ENCODE measurements around the gene BAHD1.

BAHD1 gene

DNA sequence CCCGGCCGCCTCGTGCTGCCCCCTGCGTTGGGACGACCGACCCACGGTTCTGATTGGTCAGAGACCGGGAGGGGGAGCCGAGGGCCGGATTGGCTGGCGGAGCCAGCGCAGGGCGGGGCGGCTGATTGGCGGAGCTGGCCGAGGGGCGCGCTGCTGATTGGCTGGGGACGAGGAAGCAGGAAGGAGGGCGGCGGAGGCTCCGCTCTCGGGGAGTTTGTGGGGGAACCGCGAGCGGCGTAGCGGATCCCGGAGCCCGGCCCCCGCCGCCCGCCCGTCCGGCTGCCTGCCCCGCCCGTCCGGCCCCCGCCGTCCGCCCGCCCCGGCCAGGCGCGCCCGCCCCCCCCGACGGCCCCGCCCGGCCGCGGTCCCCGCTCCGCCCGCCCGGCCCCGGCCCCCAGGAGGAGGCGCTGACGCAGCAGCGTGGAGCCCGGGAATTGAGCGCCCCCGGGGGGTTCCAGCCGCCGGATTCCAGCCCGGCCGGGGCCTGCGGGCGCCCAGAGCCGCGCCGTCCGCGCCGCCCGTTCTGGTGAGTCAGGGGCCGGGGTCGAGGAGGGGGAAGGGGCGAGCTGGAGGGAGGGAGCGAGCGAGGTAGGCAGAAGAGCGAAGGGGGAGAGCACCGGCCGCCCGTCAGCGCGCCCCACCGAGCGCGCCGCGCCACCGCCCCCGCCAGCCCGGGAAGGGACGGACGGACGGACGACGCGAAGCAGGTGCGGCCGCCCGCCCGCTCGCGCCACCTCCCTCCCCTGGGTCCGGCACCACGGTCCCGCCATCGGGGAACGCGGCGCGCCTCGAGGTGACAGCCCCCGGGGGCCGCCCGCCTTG, at the start of gene BAHD1:
BAHD1 (plus strand) TSS at position 211 of the 822 bp plus-strand sequence. CDS start 17,512 bp downstream, outside the sequence.
- DNase-seq (ENCODE audit: low read depth): peak; percentile 83
- peak within 1 kb of the TSS; percentile 66 for H3K4me3 ChIP-seq (ENCODE audit: low read depth, low read length)

DNA sequence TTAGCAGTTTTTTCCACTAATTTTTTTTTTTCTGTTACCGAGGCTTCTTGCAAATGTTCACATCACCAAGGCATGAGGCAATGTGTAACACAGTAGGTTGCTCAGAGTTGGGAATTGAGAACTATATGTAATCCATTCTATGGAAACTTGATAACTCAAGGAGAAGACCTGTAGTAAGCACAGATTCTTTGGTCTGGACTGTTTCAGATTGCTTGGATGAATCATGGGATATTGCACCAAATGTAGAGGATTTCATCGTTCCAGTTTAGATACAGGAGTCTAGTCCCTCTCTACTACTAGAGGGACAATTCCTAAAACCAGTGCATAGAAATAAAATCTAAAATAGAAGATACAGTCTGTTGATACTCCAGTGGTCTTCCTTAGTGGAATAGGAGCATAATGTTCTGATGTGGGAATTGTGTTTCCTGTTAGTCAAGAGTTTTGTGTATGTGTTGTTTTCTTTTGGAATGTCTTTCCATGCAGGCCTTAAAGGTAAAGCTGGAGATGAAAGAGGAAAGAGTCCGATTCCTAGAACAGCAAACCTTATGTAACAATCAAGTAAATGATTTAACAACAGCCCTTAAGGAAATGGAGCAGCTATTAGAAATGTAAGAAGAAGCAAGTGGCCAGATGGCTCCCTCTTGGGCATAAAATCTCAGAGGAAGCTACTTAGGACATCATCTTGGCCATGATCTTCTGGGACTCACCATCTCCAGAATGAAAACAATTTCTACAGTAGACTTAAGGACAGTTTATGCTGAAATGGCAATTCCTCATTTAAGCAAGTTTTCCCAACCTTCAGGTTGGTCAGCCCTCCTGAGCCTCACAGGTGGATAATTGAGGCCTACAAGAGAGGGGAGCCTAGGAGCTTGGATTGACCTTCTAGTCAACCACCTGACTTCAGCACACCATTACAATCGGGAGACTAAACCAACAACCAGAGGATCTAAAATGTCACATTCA, 47.5 kb upstream of the BAHD1 start:
- peak; percentile 22 for DNase-seq (ENCODE audit: low read depth)
- no peak overlapping the region for H3K4me3 ChIP-seq (ENCODE audit: low read depth, low read length)

DNA sequence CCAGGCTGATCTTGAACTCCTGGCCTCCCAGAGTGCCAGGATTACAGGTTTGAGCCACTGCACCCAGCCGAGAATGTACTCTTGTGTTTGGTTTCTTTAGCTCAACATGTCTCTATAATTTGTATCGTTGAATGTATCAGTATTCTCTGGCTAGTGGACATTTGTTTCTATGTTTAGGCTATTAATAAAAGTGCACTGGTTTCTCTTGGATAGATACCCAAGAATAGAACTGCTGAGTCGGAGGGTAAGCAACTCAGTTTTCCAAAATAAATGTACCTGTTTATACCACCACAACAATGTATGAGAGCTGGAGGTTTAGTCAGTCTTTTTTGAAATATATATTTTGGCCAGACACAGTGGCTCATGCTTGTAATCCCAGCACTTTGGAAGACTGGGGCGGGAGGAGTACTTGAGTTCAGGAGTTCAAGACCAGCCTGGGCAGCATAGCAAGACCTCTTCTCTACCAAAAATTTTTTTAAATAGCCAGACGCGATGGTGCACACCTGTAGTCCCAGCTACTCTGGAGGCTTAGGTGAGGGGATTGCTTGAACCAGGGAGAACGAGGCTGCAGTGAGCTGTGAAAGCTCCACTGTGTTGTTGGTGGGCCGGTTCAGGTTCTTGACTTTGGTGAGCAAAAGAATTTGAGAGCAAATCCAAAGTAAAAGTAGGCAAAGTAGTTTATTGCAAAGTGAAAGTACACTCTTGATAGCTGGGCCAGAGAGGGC, 42.9 kb upstream of the BAHD1 start:
- no peak overlapping the region for H3K4me3 ChIP-seq (ENCODE audit: low read depth, low read length)
- no peak for DNase-seq (ENCODE audit: low read depth)

DNA sequence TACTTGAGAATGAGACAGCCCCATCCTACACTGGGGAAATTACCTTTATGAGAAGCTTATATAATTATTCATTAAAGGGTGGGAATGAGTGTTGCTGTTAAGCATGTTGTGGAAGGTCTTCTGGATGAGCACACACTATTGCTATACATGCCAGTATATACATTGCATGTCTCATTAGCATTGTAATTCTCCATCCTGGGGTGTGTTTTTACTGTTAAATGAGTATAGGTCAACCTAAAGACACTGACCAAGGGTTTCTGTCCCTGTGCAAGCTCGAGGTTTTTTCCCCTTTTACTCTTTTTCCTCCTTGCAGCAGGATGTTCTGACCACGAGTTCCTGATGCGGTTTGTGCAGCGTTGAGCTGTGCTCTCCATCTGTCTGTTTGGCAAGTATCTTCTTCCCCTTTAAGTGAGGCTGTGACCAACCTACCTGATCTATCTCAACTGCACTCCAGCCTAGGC, 42.3 kb upstream of the BAHD1 start:
- DNase-seq (ENCODE audit: low read depth): no peak
- no peak overlapping the region for H3K4me3 ChIP-seq (ENCODE audit: low read depth, low read length)

DNA sequence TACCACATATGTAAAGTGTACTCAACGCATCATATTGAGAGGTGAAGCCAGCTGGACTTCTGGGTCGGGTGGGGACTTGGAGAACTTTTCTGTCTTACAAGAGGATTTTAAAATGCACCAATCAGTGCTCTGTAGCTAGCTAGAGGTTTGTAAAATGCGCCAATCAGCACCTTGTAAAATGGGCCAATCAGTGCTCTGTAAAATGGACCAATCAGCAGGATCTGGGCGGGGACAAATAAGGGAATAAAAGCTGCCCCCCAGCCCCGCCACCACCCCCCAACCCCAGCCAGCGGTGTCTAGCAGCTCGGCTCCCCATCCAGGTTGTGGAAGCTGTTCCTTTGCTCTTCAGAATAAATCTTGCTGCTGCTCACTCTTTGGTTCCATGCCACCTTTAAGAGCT, 41.4 kb upstream of the BAHD1 start:
- H3K4me3 ChIP-seq (ENCODE audit: low read depth, low read length): no peak overlapping the region
- no peak for DNase-seq (ENCODE audit: low read depth)

DNA sequence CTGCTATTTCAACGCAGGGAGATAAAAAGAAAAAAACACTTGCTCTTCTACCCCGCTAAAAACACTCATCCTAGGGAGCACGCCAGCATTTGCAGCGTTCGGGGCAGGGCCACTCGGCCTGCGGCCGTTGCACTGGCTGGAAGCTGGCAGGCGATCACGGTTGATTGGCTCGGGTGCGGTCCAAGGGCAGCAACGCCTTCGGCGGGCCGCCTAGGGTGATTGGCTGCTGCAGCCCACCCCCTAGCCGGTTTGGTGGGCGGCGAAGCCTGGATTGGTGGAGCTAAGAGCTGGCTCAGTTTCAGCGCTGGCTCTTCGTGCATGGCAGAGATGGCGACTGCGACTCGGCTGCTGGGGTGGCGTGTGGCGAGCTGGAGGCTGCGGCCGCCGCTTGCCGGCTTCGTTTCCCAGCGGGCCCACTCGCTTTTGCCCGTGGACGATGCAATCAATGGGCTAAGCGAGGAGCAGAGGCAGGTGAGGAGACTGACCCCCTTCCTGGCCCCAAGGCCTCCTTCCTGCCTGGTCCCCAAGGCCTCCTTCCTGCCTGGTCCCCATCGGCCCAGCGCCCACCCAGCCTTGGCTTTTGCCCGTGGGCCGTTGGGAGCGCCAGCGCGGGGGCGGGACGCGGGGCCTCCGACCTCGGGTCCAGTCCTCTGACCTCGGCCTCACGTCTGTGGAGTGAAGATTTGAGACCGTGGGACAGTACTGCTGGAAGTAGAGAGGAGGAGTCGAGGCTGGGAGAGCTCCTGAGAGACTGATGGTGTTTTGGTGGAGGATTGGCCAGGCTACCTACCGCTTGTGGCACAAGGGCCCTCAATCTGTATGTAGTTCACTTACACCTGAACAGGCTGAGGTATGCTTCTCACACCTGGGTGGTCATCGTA, 35.0 kb upstream of the BAHD1 start, which contains the start of gene IVD:
IVD (plus strand) TSS at position 295 of the 881 bp plus-strand sequence; CDS start at position 328, 33 bp downstream.
- peak within 1 kb of the TSS; percentile 95 for H3K4me3 ChIP-seq (ENCODE audit: low read depth, low read length)
- DNase-seq (ENCODE audit: low read depth): peak; percentile 90

DNA sequence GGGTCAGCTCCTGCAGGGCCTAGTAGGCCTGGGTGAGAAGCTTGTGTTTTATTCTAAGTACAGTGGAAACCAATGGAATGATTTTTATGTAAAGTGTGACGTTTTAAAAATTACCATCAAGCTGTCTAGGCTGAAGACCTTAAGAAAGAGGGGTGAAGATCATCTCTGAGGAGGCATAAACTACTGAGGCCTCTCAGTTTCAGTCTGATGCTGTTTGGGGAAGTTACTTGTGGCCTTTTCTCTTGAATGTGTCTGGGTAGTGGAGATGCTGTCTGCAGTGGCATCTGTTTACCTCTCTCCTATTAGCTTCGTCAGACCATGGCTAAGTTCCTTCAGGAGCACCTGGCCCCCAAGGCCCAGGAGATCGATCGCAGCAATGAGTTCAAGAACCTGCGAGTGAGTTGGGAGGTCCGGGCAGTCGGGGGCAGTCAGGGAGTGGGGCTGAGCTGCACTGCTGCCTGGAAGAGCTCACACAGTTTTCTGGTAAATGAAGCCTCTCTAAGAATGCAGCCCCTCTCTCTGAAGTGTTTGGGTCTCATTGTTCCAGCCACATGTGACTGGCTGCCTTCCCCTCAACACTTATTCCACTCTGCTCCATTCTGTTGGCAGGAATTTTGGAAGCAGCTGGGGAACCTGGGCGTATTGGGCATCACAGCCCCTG, 33.3 kb upstream of the BAHD1 start:
- no peak overlapping the region for H3K4me3 ChIP-seq (ENCODE audit: low read depth, low read length)
- no peak for DNase-seq (ENCODE audit: low read depth)

DNA sequence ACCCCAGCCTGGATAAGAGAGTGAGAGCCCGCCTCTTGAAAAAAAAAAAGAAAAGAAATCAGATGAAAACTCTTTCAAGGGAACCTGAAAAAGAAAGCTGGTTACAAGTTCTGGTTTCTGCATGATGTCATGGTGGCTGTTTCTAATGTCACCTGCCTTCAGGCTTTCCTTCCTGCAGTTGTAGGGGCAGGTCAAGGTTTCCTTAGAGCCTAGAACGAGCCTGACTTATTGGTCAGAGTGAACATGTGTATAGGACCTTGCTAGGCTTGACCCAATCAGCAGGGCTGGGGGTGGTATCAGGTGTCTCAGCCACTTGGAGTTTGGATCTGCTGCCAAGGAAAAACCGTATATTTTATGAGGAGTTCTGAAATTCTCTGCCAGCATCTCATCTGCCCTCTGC, 31.4 kb upstream of the BAHD1 start:
- no peak overlapping the region for H3K4me3 ChIP-seq (ENCODE audit: low read depth, low read length)
- DNase-seq (ENCODE audit: low read depth): no peak

DNA sequence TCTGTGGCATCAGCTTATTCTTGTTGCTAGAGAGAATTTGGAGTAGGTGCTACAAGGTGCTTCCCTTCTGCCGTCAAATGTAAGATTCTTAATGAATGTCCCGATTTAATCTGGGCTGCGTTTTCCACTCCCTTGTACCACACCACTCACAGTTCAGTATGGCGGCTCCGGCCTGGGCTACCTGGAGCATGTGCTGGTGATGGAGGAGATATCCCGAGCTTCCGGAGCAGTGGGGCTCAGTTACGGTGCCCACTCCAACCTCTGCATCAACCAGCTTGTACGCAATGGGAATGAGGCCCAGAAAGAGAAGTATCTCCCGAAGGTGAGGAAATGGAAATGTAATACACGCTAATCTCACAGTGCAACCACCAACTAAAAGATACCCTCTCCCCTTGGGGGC, 30.3 kb upstream of the BAHD1 start:
- DNase-seq (ENCODE audit: low read depth): no peak
- H3K4me3 ChIP-seq (ENCODE audit: low read depth, low read length): no peak overlapping the region

DNA sequence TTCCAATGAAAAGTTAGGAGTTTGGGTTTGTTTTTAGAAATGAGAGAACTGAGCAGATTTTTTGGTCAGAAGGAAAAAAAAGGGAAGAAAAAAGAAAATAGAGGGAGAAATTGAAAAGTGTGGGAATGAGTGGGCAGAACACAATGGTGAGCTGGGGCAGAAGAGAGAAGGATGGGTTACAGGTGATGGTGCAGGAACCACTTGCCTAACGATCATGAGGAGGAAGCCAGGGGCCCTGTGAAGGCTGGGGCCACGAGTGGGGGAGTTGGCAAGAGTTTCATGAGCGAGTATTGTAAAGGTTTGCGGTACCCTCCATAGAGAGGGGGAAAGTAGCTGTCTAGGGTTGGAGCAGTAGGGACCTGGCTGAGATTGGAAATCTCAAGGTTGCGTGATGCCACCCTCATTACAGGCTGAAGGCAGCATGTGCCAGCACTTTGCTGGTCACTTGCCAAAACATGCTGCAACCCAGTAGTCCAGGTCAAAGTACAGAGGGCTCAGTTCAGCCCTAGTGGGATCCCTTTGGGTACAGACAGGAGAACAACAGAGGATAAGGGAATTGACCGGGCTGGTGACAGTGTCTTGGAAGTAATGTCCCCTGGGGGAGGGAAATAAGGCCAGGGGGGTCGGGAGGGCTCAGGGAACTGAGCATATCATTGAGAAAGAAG, 28.5 kb upstream of the BAHD1 start:
- DNase-seq (ENCODE audit: low read depth): no peak

DNA sequence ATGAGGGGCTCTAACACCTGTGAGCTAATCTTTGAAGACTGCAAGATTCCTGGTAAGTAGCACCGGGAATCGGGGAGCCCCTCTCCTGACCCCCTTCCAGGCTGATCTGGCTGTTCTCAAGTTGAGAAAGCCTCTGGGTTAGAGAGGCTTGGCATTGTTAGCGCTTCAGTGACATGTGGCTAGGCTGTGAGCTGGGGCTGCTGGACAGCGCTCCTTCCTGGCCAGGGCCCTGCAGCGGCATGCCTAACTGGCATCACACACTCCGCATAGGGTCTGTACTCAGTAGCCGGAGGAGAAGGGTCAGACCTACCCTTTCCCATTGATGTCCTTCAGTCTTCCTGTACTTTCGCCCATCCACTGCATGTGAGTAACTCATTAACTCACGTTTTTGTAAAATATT, 27.7 kb upstream of the BAHD1 start:
- no peak overlapping the region for H3K4me3 ChIP-seq (ENCODE audit: low read depth, low read length)
- no peak for DNase-seq (ENCODE audit: low read depth)

More for the DNA sequence above, 28.5 kb upstream of the BAHD1 start:
- H3K4me3 ChIP-seq (ENCODE audit: low read depth, low read length): no peak overlapping the region

DNA sequence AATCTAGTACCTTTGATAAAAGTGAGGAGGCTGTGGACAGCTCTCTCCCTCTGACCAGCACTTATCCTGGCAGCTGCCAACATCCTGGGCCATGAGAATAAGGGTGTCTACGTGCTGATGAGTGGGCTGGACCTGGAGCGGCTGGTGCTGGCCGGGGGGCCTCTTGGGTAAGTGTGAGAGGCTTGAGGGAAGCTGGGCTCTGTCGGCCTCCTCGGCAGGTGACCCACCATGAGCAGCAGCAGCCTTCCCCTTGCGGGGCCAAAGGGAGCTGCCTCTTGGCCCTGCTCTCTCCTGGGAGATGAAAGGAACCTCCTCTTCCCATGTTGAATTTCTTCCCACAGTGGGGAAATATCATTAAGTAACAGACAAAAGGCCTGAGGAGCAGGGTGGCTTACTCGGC, 25.9 kb upstream of the BAHD1 start:
- no peak for DNase-seq (ENCODE audit: low read depth)
- H3K4me3 ChIP-seq (ENCODE audit: low read depth, low read length): no peak overlapping the region

DNA sequence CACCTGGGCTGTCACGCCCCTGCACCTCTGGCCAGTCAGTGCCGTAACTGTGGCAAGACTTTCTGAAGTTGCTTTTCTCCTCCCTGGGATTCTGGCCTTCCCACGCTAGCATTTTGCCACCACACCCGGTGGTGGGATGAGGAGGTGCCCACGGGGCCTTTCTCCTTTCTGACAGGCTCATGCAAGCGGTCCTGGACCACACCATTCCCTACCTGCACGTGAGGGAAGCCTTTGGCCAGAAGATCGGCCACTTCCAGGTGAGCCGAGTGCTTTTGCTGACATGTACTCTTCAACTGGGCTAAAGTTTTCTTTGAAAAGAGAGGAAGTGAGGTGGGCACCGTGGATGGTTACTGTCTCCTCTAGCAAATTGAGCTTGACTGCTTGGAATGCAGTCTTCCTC, 25.5 kb upstream of the BAHD1 start:
- H3K4me3 ChIP-seq (ENCODE audit: low read depth, low read length): no peak overlapping the region
- DNase-seq (ENCODE audit: low read depth): no peak

DNA sequence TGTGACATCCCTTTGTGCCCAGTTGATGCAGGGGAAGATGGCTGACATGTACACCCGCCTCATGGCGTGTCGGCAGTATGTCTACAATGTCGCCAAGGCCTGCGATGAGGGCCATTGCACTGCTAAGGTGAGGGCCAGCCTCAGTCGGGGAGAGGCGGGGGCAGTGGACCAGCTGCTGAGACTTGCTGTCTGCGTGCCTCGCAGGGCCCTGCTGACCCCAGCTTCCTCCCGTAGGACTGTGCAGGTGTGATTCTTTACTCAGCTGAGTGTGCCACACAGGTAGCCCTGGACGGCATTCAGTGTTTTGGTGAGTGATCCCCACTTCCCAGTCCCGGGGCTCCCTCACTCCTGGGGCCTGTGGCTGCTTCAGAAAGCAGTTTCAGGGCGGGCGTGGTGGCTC, 24.7 kb upstream of the BAHD1 start:
- DNase-seq (ENCODE audit: low read depth): no peak

DNA sequence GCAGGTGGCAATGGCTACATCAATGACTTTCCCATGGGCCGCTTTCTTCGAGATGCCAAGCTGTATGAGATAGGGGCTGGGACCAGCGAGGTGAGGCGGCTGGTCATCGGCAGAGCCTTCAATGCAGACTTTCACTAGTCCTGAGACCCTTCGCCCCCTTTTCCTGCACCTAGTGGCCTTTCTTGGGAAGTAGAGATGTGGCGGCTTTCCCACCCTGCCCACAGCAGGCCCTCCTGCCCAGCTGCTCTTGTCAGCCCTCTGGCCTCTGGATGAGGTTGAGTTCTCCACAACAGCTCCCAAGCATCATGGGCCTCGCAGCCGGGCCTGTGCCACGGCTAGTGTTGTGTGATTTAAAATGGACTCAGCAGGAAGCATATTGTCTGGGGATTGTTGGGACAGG, 22.6 kb upstream of the BAHD1 start:
- no peak overlapping the region for H3K4me3 ChIP-seq (ENCODE audit: low read depth, low read length)
- DNase-seq (ENCODE audit: low read depth): no peak

More for the DNA sequence above, 24.7 kb upstream of the BAHD1 start:
- H3K4me3 ChIP-seq (ENCODE audit: low read depth, low read length): no peak overlapping the region

DNA sequence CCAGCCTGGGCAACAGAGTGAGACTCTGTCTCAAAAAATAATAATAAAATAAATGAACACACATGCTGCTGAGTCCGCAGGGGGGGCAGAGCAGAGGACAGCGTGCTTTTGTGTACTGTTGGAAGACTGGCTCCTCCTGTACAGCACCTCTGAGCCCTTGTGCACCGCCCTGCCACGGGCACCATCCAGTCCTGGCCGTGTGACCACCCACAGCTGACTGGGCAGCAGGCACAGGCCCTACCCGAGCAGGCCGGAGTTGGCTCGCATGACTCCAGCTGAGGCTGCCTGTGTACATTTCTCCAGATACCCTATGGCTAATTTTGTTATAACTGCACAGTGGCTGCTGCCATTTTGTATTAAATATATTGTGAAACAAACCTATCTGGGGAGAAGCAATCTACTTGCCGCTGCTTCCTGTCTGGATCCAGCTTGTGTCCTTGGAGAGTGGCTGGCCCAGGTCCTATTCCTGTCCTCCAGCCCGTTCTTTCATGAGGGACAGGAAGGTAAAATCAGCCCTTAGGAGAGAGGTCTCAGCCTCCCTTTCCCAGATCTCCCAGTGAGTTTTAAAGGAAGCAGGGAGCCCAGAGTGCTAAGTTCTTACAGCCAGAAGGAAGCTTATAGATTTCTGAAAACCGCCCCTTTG, 20.6 kb upstream of the BAHD1 start:
- DNase-seq (ENCODE audit: low read depth): no peak
- H3K4me3 ChIP-seq (ENCODE audit: low read depth, low read length): no peak overlapping the region

DNA sequence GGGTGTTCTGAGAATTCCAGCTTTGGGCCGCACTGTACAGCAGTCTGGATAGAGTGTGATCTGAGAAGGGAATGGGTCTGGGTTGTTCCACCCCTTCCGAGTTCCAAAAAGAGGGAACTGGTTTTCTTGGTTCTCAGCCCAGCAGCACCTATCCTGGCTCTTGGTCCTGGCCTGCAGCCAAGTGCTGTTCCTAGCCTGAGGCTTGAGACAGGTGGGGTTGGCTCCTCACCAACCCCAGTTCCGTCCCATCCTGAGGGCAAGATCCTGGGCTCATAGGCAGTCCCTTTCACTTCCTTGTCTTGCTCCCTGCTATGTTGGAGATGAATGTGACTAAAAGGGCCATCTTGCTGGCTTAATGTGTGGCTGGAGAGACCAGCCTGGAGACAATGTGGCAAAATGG, 20.0 kb upstream of the BAHD1 start:
- DNase-seq (ENCODE audit: low read depth): no peak
- no peak overlapping the region for H3K4me3 ChIP-seq (ENCODE audit: low read depth, low read length)

Measured in skeletal muscle cell (primary cell).